ENCODE data around the gene RFT1.

Gene RFT1

DNA sequence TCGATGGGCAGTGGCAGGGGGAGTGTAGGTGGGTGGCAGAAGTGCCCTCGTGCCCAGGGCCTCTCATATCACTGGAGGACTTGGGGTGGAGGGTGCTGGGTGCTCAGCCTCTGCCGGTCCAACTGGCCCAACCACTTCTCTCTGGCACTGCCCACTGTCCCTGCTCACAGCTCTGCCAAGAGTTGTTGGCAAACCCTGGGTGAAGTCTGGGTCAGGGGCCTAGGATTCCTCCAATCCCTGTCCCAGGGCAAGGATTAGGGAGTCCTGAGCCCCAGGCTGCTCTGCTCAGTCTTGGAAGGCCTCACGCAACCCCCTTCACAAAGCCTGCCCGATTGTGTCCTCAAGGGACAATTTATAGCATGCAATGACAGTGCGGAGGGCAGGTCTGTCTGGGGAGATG, 25.5 kb upstream of the RFT1 start:
- ChIA-PET CTCF (interaction anchor here (0.9 kb wide), 1 partner anchor 41 kb away, joined by 4 read pairs; no protein-coding TSS in a partner anchor), POLR2A (no interaction called here)
- no peak overlapping the region for H3K27ac ChIP-seq (ENCODE audit: extremely low read depth, low read depth, low read length)

GRCh38 chr3:53154881-53155285, 24.6 kb upstream of the RFT1 start:
- Histone ChIP-seq H3K4me3 (ENCODE audit: low read depth, low read length) (no peak overlapping the region), H3K36me3 (ENCODE audit: control insufficient read depth in 2 of 2, insufficient read depth in 1 of 2, low read length in 2 of 2) (no peaks in the 10 kb centered on the region), H3K9me3 (ENCODE audit: control insufficient read depth, insufficient read depth, low read depth, low read length) (no peaks in the 10 kb centered on the region), H3K27ac (ENCODE audit: extremely low read depth, low read depth, low read length) (no peak overlapping the region), H3K4me1 (ENCODE audit: control insufficient read depth, insufficient read depth, low read length) (no peaks in the 10 kb centered on the region)
- ChIA-PET POLR2A (no interaction called here), CTCF (interaction anchor here (0.9 to 1.1 kb wide), 2 partner anchors 18 to 42 kb away, joined by 3 to 4 read pairs; no protein-coding TSS in a partner anchor)
- TF ChIP-seq SETDB1 (IDR thresholded peaks at IDR 0.05; ENCODE audit: insufficient read length, low read length) (no peak), SP7 (tag by site-specific recombination; IDR thresholded peaks at IDR 0.05) (no peak), YY1 (tag by site-specific recombination; IDR thresholded peaks at IDR 0.05) (no peak), ZNF513 (tag by site-specific recombination; IDR thresholded peaks at IDR 0.05) (no peak), ZNF600 (tag by site-specific recombination; IDR thresholded peaks at IDR 0.05) (no peak), ZNF48 (tag by site-specific recombination; IDR thresholded peaks at IDR 0.05) (no peak), ZNF416 (tag by site-specific recombination; IDR thresholded peaks at IDR 0.05) (no peak), ZNF621 (tag by site-specific recombination; IDR thresholded peaks at IDR 0.05) (no peak)
- TF ChIP-seq, protein P1, sequence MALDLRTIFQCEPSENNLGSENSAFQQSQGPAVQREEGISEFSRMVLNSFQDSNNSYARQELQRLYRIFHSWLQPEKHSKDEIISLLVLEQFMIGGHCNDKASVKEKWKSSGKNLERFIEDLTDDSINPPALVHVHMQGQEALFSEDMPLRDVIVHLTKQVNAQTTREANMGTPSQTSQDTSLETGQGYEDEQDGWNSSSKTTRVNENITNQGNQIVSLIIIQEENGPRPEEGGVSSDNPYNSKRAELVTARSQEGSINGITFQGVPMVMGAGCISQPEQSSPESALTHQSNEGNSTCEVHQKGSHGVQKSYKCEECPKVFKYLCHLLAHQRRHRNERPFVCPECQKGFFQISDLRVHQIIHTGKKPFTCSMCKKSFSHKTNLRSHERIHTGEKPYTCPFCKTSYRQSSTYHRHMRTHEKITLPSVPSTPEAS (tag by site-specific recombination; IDR thresholded peaks at IDR 0.05), result no peak
- TF ChIP-seq, protein P2, sequence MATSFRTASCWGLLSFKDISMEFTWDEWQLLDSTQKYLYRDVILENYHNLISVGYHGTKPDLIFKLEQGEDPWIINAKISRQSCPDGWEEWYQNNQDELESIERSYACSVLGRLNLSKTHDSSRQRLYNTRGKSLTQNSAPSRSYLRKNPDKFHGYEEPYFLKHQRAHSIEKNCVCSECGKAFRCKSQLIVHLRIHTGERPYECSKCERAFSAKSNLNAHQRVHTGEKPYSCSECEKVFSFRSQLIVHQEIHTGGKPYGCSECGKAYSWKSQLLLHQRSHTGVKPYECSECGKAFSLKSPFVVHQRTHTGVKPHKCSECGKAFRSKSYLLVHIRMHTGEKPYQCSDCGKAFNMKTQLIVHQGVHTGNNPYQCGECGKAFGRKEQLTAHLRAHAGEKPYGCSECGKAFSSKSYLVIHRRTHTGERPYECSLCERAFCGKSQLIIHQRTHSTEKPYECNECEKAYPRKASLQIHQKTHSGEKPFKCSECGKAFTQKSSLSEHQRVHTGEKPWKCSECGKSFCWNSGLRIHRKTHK (tag by site-specific recombination; IDR thresholded peaks at IDR 0.05), result no peak

More for the DNA sequence above, 25.5 kb upstream of the RFT1 start:
- no peaks in the 10 kb centered on the region for H3K9me3 ChIP-seq (ENCODE audit: control insufficient read depth, insufficient read depth, low read depth, low read length)
- no peaks in the 10 kb centered on the region for H3K4me1 ChIP-seq (ENCODE audit: control insufficient read depth, insufficient read depth, low read length)
- H3K4me3 ChIP-seq (ENCODE audit: low read depth, low read length), result no peak overlapping the region
- no peaks in the 10 kb centered on the region for H3K36me3 ChIP-seq (ENCODE audit: control insufficient read depth in 2 of 2, insufficient read depth in 1 of 2, low read length in 2 of 2)
- TF ChIP-seq ZNF335 (tag by site-specific recombination; conservative IDR thresholded peaks at IDR 0.05) (no peak), ZNF24 (tag by site-specific recombination; IDR thresholded peaks at IDR 0.05) (no peak), ZNF426 (tag by site-specific recombination; IDR thresholded peaks at IDR 0.05) (no peak), ZNF175 (tag by site-specific recombination; IDR thresholded peaks at IDR 0.05) (no peak), ZNF133 (tag by site-specific recombination; IDR thresholded peaks at IDR 0.05) (no peak), TSHZ1 (tag by site-specific recombination; IDR thresholded peaks at IDR 0.05; ENCODE audit: borderline replicate concordance) (no peak), ZBTB8A (tag by site-specific recombination; IDR thresholded peaks at IDR 0.05) (no peak), ZNF626 (tag by site-specific recombination; IDR thresholded peaks at IDR 0.05) (no peak), ZNF366 (tag by site-specific recombination; conservative IDR thresholded peaks at IDR 0.05) (no peak), GLIS1 (tag by site-specific recombination; IDR thresholded peaks at IDR 0.05) (no peak), ZNF184 (tag by site-specific recombination; IDR thresholded peaks at IDR 0.05) (no peak), ZNF830 (tag by site-specific recombination; IDR thresholded peaks at IDR 0.05; ENCODE audit: low read depth) (no peak), ZNF394 (tag by site-specific recombination; IDR thresholded peaks at IDR 0.05; ENCODE audit: borderline replicate concordance) (no peak)
- TF ChIP-seq, protein P3, sequence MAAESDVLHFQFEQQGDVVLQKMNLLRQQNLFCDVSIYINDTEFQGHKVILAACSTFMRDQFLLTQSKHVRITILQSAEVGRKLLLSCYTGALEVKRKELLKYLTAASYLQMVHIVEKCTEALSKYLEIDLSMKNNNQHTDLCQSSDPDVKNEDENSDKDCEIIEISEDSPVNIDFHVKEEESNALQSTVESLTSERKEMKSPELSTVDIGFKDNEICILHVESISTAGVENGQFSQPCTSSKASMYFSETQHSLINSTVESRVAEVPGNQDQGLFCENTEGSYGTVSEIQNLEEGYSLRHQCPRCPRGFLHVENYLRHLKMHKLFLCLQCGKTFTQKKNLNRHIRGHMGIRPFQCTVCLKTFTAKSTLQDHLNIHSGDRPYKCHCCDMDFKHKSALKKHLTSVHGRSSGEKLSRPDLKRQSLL (tag by site-specific recombination; IDR thresholded peaks at IDR 0.05), result no peak
